ENCODE results near the gene SLC22A6.

SLC22A6 gene

DNA sequence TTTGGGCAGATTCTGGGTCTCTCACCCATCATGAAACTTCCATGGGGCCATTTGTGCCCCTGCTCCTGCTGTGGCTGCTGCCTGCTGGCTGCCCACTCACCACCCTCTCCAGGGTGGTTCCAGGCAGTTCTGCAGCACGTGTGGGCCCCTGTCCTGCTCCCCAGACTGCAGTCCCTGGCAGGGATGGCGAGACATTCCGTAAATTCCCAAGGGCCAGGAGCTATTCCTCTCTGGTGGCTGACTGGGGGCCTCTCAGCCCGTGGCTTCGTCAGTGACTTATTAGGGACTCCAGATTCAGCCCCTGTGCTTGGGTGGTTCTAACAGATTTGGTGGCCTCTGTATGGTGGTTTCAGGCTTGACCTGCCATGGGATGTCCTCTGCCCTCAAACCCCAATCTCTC, 34.7 kb upstream of the SLC22A6 start:
- TF ChIP-seq, protein P1, sequence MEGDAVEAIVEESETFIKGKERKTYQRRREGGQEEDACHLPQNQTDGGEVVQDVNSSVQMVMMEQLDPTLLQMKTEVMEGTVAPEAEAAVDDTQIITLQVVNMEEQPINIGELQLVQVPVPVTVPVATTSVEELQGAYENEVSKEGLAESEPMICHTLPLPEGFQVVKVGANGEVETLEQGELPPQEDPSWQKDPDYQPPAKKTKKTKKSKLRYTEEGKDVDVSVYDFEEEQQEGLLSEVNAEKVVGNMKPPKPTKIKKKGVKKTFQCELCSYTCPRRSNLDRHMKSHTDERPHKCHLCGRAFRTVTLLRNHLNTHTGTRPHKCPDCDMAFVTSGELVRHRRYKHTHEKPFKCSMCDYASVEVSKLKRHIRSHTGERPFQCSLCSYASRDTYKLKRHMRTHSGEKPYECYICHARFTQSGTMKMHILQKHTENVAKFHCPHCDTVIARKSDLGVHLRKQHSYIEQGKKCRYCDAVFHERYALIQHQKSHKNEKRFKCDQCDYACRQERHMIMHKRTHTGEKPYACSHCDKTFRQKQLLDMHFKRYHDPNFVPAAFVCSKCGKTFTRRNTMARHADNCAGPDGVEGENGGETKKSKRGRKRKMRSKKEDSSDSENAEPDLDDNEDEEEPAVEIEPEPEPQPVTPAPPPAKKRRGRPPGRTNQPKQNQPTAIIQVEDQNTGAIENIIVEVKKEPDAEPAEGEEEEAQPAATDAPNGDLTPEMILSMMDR (IDR thresholded peaks at IDR 0.05; ENCODE audit: low read depth, low read length), result no peak
- DNase-seq (ENCODE audit: low read depth in 2 of 2), result no peak
- no peak overlapping the region for H3K4me3 ChIP-seq (replicated peaks in 1 of 2; ENCODE audit: low read depth in 2 of 2, low read length in 2 of 2)

DNA sequence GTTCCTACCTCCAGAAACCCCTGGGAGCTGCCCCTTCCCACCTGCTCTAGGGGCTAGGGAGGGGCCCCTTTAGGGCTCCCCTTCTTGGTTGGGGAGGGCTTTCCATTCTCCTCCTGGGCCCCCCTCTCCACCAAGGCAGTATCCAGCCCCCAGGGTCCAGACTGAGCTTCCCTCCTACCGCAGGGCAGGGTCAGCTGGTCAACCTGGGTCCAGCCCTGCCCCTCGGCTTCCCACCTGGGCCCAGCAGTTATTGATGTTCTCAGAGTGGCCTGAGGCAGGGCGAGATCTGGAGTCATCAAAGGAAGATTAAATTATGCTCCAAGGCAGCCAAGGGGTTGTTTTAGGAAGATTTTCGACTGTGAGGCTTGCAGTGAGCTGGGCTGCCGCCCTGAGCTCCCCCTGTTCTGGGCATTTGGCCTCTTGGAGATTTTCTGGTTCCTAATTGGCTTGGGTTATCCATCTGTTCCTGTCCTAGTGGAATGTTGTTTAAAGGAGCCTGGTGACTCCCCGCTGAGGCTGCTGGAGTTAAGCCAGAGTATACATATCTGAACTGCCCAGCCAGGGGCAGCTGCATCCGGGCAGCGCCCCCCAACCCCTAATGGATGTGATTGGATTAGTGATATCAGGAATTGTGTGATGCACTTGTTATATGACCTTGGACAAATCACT, 32.7 kb upstream of the SLC22A6 start:
- DNase-seq (ENCODE audit: low read depth in 2 of 2), result no peak
- TF ChIP-seq, protein P1 (IDR thresholded peaks at IDR 0.05; ENCODE audit: low read depth, low read length), result no peak
- H3K4me3 ChIP-seq (replicated peaks in 1 of 2; ENCODE audit: low read depth in 2 of 2, low read length in 2 of 2), result no peak overlapping the region

DNA sequence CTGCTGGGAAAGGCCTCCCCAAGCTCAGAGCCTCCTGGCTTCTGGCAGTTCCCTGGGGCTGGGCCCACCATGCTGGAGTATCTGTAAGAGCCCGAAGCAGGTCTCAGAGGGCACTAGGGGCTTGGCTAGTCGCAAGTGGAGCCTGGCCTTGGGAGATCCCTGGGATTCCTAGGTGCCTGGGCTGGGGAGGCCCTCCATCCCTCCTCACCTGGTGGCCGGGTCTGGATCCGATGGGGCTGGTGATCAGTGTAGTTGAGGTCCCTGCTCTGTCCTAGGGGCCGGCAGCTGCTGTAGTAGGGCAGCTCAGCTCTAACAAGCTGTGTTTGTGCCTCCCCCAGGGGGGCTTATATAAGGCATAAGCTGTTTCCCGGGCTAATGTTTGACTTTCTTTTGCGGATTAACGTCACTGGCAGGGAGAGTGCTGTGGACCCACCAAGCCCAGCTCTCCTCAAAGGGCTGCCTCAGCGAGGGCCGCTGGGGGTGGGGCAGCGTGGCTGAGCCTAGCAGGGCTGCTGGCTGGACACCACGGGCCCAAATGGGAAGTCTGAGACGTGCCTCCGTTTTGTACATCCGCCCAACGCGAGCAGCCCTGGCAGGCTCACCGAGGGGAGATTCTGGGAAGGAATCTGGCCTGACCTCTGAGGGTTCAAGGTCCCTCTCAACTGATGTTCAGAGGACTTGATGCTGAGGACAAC, 30.9 kb upstream of the SLC22A6 start, which contains the start of gene SLC22A8:
Gene SLC22A8, minus strand, starts transcription at position 321 of the 695 bp plus-strand sequence. CDS start 883 bp downstream, outside the sequence.
- no peak for DNase-seq (ENCODE audit: low read depth in 2 of 2)
- TF ChIP-seq, protein P1 (IDR thresholded peaks at IDR 0.05; ENCODE audit: low read depth, low read length), result no peak
- no peak within 1 kb of the TSS for H3K4me3 ChIP-seq (replicated peaks in 1 of 2; ENCODE audit: low read depth in 2 of 2, low read length in 2 of 2)

DNA sequence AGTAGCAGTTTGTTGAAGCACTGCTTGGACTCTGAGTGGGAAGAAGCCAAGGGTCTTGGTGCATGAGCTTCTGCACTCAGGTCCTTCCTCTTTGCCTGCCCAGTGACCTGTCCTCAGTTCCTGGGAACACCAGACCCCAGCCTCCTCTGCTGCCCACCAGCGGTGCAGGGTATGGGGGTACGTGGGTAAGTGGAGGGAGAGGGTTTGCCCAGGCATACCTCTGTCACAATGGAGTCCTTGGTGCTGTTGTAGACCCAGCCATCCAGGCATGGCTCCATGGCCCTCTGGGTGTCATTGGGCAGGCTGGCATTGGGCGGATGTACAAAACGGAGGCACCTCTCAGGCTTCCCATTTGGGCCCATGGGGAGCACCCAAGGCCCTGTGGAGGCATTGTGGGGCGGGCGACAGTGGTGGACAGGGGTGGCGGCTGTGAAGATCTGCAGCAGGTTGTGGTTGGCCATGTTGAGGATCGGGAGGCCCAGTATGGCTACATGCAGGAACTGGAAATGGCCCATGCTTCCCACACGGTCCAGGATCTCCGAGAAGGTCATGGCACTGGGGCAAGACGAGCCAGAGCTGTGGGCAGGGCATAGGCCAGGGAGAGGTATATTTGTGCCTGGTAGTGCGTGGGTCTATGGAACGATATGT, 29.8 kb upstream of the SLC22A6 start:
- H3K4me3 ChIP-seq (replicated peaks in 1 of 2; ENCODE audit: low read depth in 2 of 2, low read length in 2 of 2), result no peak overlapping the region
- TF ChIP-seq, protein P1 (IDR thresholded peaks at IDR 0.05; ENCODE audit: low read depth, low read length), result no peak
- no peak for DNase-seq (ENCODE audit: low read depth in 2 of 2)

DNA sequence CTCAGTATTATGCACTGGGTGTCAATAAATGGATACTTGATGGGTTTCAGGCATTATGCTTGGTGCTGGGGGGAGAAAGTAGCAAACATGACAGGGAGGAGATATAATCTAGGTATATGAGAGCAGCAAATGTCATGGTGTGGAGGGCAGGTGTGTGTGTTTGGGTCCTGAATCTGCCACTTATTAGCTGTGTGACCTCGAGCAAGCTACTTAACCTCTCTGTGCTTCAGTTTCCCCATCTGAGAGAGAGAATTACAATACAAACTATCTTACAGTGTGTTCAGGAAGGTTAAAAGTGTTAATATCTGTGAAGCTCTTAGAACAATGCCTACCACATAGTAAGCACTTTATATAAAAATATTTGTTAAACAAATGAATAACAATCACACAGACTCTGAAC, 28.1 kb upstream of the SLC22A6 start:
- no peak for DNase-seq (ENCODE audit: low read depth in 2 of 2)
- no peak overlapping the region for H3K4me3 ChIP-seq (replicated peaks in 1 of 2; ENCODE audit: low read depth in 2 of 2, low read length in 2 of 2)
- TF ChIP-seq, protein P1 (IDR thresholded peaks at IDR 0.05; ENCODE audit: low read depth, low read length), result no peak

DNA sequence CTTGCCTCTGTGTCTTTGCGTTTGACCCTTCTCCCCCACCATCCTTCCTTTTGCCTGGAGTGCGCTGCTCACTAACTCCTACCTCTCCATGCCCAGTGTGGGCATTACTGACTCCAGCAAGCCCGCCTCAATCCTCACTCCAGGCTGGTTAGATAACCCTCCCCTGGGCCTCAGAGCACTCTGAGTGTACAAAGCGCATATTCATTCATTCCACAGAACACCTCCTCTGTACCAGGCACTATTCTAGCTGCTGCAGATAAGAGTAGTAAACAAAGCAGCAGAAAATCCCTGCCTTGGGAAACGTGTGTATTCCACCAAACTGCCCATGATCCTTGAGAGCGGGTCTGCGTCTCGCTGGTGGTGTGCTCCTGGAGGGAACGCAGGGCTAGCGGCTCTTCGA, 27.7 kb upstream of the SLC22A6 start:
- TF ChIP-seq, protein P1 (IDR thresholded peaks at IDR 0.05; ENCODE audit: low read depth, low read length), result no peak
- DNase-seq (ENCODE audit: low read depth in 2 of 2), result no peak

More for the DNA sequence above, 27.7 kb upstream of the SLC22A6 start:
- H3K4me3 ChIP-seq (replicated peaks in 1 of 2; ENCODE audit: low read depth in 2 of 2, low read length in 2 of 2), result no peak overlapping the region

Measured in cardiac fibroblast (primary cell).